NCI-H2196 (cell line): ENCODE results near the gene PLA2G4D.
A peak's percentile ranks its signal among the peaks of the same experiment; 100 is the strongest.

Experiments used
- DNase-seq: peaks from one replicate; lab custom pipeline; 2025; ENCODE audit not compliant: unreplicated experiment; lab: John Stamatoyannopoulos, UW

The PLA2G4D gene, protein sequence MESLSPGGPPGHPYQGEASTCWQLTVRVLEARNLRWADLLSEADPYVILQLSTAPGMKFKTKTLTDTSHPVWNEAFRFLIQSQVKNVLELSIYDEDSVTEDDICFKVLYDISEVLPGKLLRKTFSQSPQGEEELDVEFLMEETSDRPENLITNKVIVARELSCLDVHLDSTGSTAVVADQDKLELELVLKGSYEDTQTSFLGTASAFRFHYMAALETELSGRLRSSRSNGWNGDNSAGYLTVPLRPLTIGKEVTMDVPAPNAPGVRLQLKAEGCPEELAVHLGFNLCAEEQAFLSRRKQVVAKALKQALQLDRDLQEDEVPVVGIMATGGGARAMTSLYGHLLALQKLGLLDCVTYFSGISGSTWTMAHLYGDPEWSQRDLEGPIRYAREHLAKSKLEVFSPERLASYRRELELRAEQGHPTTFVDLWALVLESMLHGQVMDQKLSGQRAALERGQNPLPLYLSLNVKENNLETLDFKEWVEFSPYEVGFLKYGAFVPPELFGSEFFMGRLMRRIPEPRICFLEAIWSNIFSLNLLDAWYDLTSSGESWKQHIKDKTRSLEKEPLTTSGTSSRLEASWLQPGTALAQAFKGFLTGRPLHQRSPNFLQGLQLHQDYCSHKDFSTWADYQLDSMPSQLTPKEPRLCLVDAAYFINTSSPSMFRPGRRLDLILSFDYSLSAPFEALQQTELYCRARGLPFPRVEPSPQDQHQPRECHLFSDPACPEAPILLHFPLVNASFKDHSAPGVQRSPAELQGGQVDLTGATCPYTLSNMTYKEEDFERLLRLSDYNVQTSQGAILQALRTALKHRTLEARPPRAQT

DNA sequence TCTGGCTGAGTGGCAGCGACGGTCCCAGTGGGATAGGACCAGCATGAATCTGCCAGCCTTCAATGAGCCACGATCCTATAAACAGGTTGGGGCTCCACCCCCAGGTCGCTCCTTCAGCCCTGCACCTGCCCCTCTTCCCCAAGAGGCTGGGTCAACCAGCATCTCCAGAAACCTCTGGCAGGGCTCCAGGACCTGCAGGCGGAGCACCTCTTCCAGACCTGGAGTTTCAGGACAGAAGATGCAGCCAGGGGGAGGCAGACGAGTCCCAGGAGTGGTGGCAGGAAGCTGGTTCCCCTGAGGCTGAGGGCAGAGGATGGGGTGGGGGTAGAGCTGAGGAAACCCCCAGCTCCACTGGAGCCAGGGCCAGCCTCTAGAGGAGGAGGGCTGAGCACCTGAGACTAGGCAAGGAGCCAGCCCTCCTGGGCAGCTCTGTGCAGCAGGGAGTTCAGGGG lies at the start of gene PLA2G4D:
TSS of gene PLA2G4D (minus strand) at position 51 of the 452 bp plus-strand sequence. CDS start 103 bp downstream, outside the sequence.
- DNase-seq: peak; percentile 79

GRCh38 chr15:42143356-42143755 lies 49.0 kb upstream of the PLA2G4D start:
- no peak for DNase-seq

DNA sequence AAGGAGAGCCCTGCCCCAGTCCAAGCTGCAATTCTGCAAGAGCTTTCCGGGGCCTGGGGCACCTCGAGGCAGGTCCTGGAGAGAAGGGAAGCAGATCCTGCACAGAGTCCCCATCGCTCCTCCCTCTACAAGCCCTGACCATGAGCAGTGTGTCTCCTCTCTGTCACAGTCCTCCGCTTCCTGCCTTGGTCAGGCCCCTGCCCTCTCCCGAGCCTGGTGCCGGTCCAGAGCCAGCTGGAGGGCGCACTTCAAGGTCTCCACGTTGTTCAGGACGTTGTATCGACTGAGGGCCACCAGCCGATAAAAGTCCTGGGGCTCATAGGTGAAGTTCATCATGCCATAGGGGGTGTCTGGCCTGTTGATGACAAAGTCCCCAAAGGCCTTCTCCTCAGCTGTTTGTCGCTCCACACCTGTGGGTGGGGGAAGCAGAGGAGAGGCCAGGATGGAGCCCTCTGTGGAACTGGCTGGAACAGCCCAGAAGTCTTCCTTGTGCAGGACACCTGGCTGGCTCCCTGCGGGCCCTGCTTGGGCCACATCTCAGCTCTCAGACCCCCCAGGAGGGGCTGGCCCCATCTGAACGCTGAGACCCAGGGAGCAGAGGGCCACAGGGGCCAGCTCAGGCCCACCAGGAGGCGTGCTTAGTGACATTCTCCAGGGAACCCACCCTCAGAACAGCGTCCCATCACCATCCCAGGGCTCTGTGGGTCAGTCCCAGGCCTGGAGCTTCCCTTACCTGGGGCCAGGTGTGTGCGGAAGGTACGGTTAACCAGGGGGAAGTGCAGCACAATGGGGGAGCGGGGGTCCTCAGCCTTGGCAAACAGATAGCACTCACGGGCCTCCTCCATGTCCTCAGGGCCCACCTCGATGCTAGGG lies 47.7 kb upstream of the PLA2G4D start:
- no peak for DNase-seq

- no peak for DNase-seq
Measured at GRCh38 chr15:42141246-42141645, 46.9 kb upstream of the PLA2G4D start.

DNA sequence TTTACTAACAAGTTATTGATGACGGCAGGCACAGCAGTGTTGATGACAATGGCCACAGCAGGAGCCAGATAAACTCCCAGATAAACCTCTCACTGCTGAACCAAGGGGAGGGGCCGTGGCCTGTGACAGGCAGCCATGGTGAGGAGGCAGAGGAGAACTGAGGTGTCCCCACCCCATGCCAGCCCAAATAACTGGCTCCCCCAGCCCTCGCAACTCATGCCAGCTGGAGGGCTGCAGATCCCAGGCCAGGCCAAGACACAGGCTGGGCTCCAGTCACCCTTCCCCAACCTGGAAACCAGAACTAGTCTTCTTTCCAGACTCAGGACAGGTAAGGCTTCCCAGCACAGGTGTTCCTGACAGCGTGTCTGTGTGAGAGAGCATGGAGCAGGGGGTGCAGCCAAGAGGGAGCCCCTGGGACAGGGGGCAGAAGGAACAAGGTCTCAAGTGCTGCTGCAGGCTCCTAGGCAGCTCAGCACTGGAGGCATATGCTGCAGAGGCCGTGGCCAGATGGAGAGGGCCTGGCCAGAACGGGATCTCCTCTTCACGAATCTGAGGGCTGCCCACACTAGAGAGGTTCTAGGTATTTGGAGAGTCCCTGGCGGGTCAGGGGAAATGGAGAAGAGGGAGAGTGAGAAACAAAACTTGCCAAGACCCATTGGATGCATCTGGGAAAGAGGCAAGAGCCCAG lies 46.2 kb upstream of the PLA2G4D start:
- no peak for DNase-seq

- no peak for DNase-seq
Measured at GRCh38 chr15:42139596-42139995, 45.2 kb upstream of the PLA2G4D start.

- peak; percentile 1 for DNase-seq
Measured at GRCh38 chr15:42138968-42139386, 44.6 kb upstream of the PLA2G4D start.

GRCh38 chr15:42138411-42138810 lies 44.0 kb upstream of the PLA2G4D start:
- DNase-seq: no peak

- DNase-seq: peak; percentile 54
Measured at GRCh38 chr15:42137461-42138261, 43.3 kb upstream of the PLA2G4D start.

DNA sequence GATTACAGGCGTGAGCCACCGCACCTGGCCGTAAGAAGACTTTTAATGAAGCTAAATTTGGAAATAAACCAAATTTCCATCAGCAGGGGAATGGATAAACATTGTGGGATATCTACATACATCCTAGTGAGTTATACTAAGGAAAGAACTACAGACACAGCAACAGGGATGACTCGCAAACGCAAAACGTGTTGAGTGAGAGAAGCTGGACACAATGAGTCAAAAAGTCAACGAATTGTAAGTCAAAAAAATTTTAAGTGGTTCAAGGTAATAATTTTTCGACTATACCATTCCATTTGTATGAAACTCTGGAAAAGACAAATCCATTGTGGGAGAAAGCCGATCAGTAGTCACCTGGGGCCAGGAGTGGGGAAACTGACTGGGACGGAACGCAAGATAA lies 42.2 kb upstream of the PLA2G4D start:
- no peak for DNase-seq

- no peak for DNase-seq
Measured at GRCh38 chr15:42135351-42135750, 41.0 kb upstream of the PLA2G4D start.

DNA sequence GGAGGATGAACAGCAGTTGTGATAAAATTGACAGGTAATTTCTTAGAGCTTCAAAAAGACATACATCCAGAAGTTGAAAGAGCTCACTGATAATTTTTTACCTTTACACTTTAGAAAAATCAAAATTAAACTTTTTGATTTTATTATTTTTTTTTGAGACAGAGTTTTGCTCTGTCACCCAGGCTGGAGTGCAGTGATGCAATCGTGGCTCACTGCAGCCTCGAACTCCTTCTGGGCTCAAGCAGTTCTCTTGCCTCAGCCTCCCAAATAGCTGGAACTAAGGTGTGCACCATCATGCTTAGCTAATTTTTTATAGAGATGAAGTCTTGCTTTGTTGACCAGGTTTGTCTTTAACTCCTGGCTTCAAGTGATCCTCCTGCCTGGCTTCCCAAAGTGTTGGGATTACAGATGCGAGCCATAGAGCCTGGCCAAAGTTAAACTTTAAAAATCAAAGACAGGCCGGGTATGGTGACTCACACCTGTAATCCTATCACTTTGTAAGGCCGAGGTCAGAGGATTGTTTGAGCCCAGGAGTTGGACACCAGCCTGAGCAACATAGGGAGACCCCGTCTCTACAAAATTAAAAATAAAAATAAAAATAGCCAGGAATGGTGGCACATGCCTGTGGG lies 40.4 kb upstream of the PLA2G4D start:
- no peak for DNase-seq

GRCh38 chr15:42133886-42134502 lies 39.6 kb upstream of the PLA2G4D start:
- DNase-seq: peak; percentile 29

GRCh38 chr15:42133356-42133755 lies 39.0 kb upstream of the PLA2G4D start:
- DNase-seq: no peak

- DNase-seq: peak; percentile 40
Measured at GRCh38 chr15:42131826-42132806, 37.8 kb upstream of the PLA2G4D start.

DNA sequence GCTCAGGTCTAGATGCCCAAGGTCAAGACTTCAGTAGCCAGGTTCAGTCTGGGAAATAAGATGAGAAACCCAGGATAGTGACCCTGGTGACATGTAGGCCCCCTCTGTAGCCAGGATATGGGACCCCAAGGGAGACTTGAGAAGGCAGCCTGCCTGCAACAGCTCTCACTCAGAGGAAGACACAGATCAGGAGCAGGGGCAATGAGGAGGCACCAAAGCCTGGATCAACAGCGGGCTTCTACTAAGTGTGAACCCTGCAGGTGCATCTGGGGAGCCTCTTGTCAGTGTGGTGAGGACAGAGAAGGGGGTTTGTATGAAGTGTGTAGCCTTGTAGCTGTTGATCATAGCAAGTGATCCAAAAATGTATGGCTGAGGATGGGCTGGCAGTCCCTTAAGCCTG lies 36.6 kb upstream of the PLA2G4D start:
- no peak for DNase-seq

GRCh38 chr15:42130246-42130986 lies 36.1 kb upstream of the PLA2G4D start:
- DNase-seq: no peak
